DOHH2 (cell line): ENCODE data around the gene LGALS8.
"Not testable (repeated sequence)": the region's sequence is repeated elsewhere in the genome, so short reads cannot be mapped to it uniquely, and the experiment has no call there.

Experiments
- H3F3A ChIP-seq: fragments of 200-600 bp; sonication (generic), shearing (Covaris generic); 2 replicates; pipeline ENCODE4 v1.6.0; 2016; ENCODE audit warnings: antibody characterized with exemption, mild to moderate bottlenecking; ENCODE audit not compliant: control insufficient read depth, insufficient read depth
- H3K27ac ChIP-seq: fragments of 200-600 bp; sonication (generic); 2 replicates; pipeline ENCODE4 v1.5.1; 2014; ENCODE audit warnings: low read depth, mild to moderate bottlenecking, low read length, moderate library complexity
- H3K27me3 ChIP-seq: fragments of 200-600 bp; sonication (generic); 2 replicates; pipeline ENCODE4 v1.6.1; 2014; ENCODE audit warnings: mild to moderate bottlenecking, low read length, mixed read lengths; ENCODE audit not compliant: control insufficient read depth
- H3K36me3 ChIP-seq: fragments of 200-600 bp; sonication (generic); 2 replicates; pipeline ENCODE4 v1.6.1; 2014; ENCODE audit warnings: mild to moderate bottlenecking, low read length, moderate library complexity, mixed read lengths; ENCODE audit not compliant: control insufficient read depth
- H3K4me1 ChIP-seq: fragments of 200-600 bp; sonication (generic); 2 replicates; pipeline ENCODE4 v1.6.1; 2014; ENCODE audit warnings: mild to moderate bottlenecking, low read length, mixed read lengths; ENCODE audit not compliant: control insufficient read depth
- H3K4me2 ChIP-seq: fragments of 200-600 bp; sonication (generic); 2 replicates; pipeline ENCODE4 v1.6.0; 2014; ENCODE audit warnings: mild to moderate bottlenecking, low read length, moderate library complexity
- H3K4me3 ChIP-seq: fragments of 200-600 bp; sonication (generic); 2 replicates; pipeline ENCODE4 v1.5.1; 2014; ENCODE audit warnings: mild to moderate bottlenecking, low read length, mixed read lengths
- H3K79me2 ChIP-seq: fragments of 200-600 bp; sonication (generic); 2 replicates; pipeline ENCODE4 v1.6.1; 2014; ENCODE audit warnings: mild to moderate bottlenecking, low read length, mixed read lengths; ENCODE audit not compliant: control insufficient read depth
- H3K9me2 ChIP-seq: fragments of 200-600 bp; sonication (generic); replicated peaks from 2 replicates; pipeline ENCODE4 v1.6.1; 2014; ENCODE audit warnings: mild to moderate bottlenecking, low read length, mixed read lengths; ENCODE audit not compliant: control insufficient read depth
- H3K9me3 ChIP-seq: fragments of 200-600 bp; sonication (generic); 2 replicates; pipeline ENCODE4 v1.6.1; 2014; ENCODE audit warnings: antibody characterized with exemption, low read length, mixed read lengths; ENCODE audit not compliant: control insufficient read depth, insufficient read depth
- H4K20me1 ChIP-seq: fragments of 200-600 bp; sonication (generic); 2 replicates; pipeline ENCODE4 v1.6.0; 2014; ENCODE audit warnings: low read depth, mild to moderate bottlenecking, antibody characterized with exemption, low read length, moderate library complexity; ENCODE audit not compliant: control insufficient read depth, insufficient read depth
- CTCF ChIP-seq: fragments of 200-600 bp; sonication (generic); IDR thresholded peaks from one replicate; pipeline ENCODE4 v1.5.1; 2014; ENCODE audit warnings: antibody characterized with exemption, mild to moderate bottlenecking, low read depth, low read length; ENCODE audit not compliant: poor library complexity, severe bottlenecking
- EZH2phosphoT487 ChIP-seq: fragments of 200-600 bp; sonication (generic); IDR thresholded peaks from 2 replicates; pipeline ENCODE4 v1.6.1; 2017; ENCODE audit warnings: borderline replicate concordance, mild to moderate bottlenecking, antibody characterized with exemption, low read length, moderate library complexity, mixed read lengths

The LGALS8 gene

GRCh38 chr1:236501093-236501492 lies 22.7 kb upstream of the LGALS8 start:
- no peak overlapping the region for H3K4me2 ChIP-seq
- H3K79me2 ChIP-seq: no peaks in the 10 kb centered on the region
- no peaks in the 10 kb centered on the region for H4K20me1 ChIP-seq
- no peaks in the 10 kb centered on the region for H3F3A ChIP-seq
- no peak overlapping the region for H3K4me3 ChIP-seq
- H3K9me3 ChIP-seq: no peaks in the 10 kb centered on the region
- H3K27ac ChIP-seq: no peak overlapping the region
- H3K4me1 ChIP-seq: no peaks in the 10 kb centered on the region
- H3K9me2 ChIP-seq: no peaks in the 10 kb centered on the region
- H3K27me3 ChIP-seq: no peaks in the 10 kb centered on the region; the same call in 1 of the 2 replicates
- TF ChIP-seq EZH2phosphoT487 (no peak), CTCF (no peak)
- no peaks in the 10 kb centered on the region for H3K36me3 ChIP-seq

GRCh38 chr1:236502579-236502971 lies 21.2 kb upstream of the LGALS8 start:
- H3F3A ChIP-seq: no peaks in the 10 kb centered on the region
- no peak overlapping the region for H3K4me2 ChIP-seq
- H3K27ac ChIP-seq: no peak overlapping the region
- no peaks in the 10 kb centered on the region for H3K9me3 ChIP-seq
- no peaks in the 10 kb centered on the region for H3K9me2 ChIP-seq
- H3K79me2 ChIP-seq: no peaks in the 10 kb centered on the region
- H4K20me1 ChIP-seq: no peaks in the 10 kb centered on the region
- no peak for TF ChIP-seq EZH2phosphoT487
- TF ChIP-seq CTCF: no peak
- no peaks in the 10 kb centered on the region; the same call in 1 of the 2 replicates for H3K27me3 ChIP-seq
- no peaks in the 10 kb centered on the region for H3K4me1 ChIP-seq
- no peaks in the 10 kb centered on the region for H3K36me3 ChIP-seq
- H3K4me3 ChIP-seq: no peak overlapping the region

- Histone ChIP-seq H3K4me3 (no peak overlapping the region), H3F3A (no peaks in the 10 kb centered on the region), H3K79me2 (no peaks in the 10 kb centered on the region), H3K9me3 (no peaks in the 10 kb centered on the region), H3K27ac (no peak overlapping the region), H4K20me1 (no peaks in the 10 kb centered on the region), H3K9me2 (no peaks in the 10 kb centered on the region), H3K27me3 (no peaks in the 10 kb centered on the region; the same call in 1 of the 2 replicates), H3K4me2 (no peak overlapping the region), H3K4me1 (no peaks in the 10 kb centered on the region), H3K36me3 (no peaks in the 10 kb centered on the region)
- TF ChIP-seq EZH2phosphoT487 (no peak), CTCF (no peak)
These were observed 20.7 kb upstream of the LGALS8 start for GRCh38 chr1:236502972-236503639.

GRCh38 chr1:236504338-236504737 lies 19.4 kb upstream of the LGALS8 start:
- not testable (repeated sequence) for H3K4me3 ChIP-seq, H3K9me3 ChIP-seq, H3F3A ChIP-seq, H3K4me2 ChIP-seq, H3K36me3 ChIP-seq, H3K27me3 ChIP-seq, H4K20me1 ChIP-seq, H3K9me2 ChIP-seq, H3K4me1 ChIP-seq, H3K79me2 ChIP-seq, H3K27ac ChIP-seq
